ENCODE measurements around the gene KIAA1328.

Gene KIAA1328

GRCh38 chr18:36851202-36851590, 22.3 kb downstream of the KIAA1328 start:
- no peaks in the 10 kb centered on the region for H3F3A ChIP-seq (ENCODE audit: insufficient read depth)
- H3K79me2 ChIP-seq (ENCODE audit: insufficient read depth, low read length), result no peaks in the 10 kb centered on the region
- H3K9me2 ChIP-seq (replicated peaks; ENCODE audit: insufficient read depth, low read length), result no peaks in the 10 kb centered on the region
- H4K20me1 ChIP-seq (ENCODE audit: low read depth, low read length), result no peaks in the 10 kb centered on the region
- TF ChIP-seq EZH2phosphoT487 (conservative IDR thresholded peaks at IDR 0.05; ENCODE audit: low read length) (no peak), CTCF (IDR thresholded peaks at IDR 0.05; ENCODE audit: insufficient read depth, low read length, poor library complexity, severe bottlenecking) (no peak)
- no peaks in the 10 kb centered on the region for H3K27me3 ChIP-seq (ENCODE audit: low read length)
- H3K27ac ChIP-seq (ENCODE audit: low read depth, low read length), result no peak overlapping the region
- H3K9ac ChIP-seq (ENCODE audit: low read length), result no peak overlapping the region
- no peak overlapping the region for H3K4me2 ChIP-seq (ENCODE audit: low read depth, low read length, poor library complexity, severe bottlenecking)
- H2AFZ ChIP-seq (ENCODE audit: low read depth, low read length, severe bottlenecking), result no peak overlapping the region
- H3K9me3 ChIP-seq (ENCODE audit: insufficient read depth, low read length), result no peaks in the 10 kb centered on the region; the same call in 1 of the 2 replicates
- H3K4me3 ChIP-seq (ENCODE audit: insufficient read depth, low read length, poor library complexity, severe bottlenecking), result no peak overlapping the region
- H3K36me3 ChIP-seq (ENCODE audit: low read length), result peaks cover 23% of the 10 kb centered on the region; the same call in 1 of the 2 replicates

- no peaks in the 10 kb centered on the region for H3K79me2 ChIP-seq (ENCODE audit: insufficient read depth, low read length)
- H4K20me1 ChIP-seq (ENCODE audit: low read depth, low read length), result no peaks in the 10 kb centered on the region
- no peaks in the 10 kb centered on the region for H3F3A ChIP-seq (ENCODE audit: insufficient read depth)
- TF ChIP-seq EZH2phosphoT487 (conservative IDR thresholded peaks at IDR 0.05; ENCODE audit: low read length) (no peak), CTCF (IDR thresholded peaks at IDR 0.05; ENCODE audit: insufficient read depth, low read length, poor library complexity, severe bottlenecking) (no peak)
- no peak overlapping the region for H3K9ac ChIP-seq (ENCODE audit: low read length)
- H3K27me3 ChIP-seq (ENCODE audit: low read length), result no peaks in the 10 kb centered on the region
- no peak overlapping the region for H3K4me2 ChIP-seq (ENCODE audit: low read depth, low read length, poor library complexity, severe bottlenecking)
- H3K36me3 ChIP-seq (ENCODE audit: low read length), result peaks cover 18% of the 10 kb centered on the region; the same call in 1 of the 2 replicates
- no peaks in the 10 kb centered on the region for H3K9me2 ChIP-seq (replicated peaks; ENCODE audit: insufficient read depth, low read length)
- H3K9me3 ChIP-seq (ENCODE audit: insufficient read depth, low read length), result no peaks in the 10 kb centered on the region; the same call in 1 of the 2 replicates
- no peak overlapping the region for H3K27ac ChIP-seq (ENCODE audit: low read depth, low read length)
- no peak overlapping the region for H3K4me3 ChIP-seq (ENCODE audit: insufficient read depth, low read length, poor library complexity, severe bottlenecking)
- H2AFZ ChIP-seq (ENCODE audit: low read depth, low read length, severe bottlenecking), result no peak overlapping the region
These were observed 27.9 kb downstream of the KIAA1328 start for GRCh38 chr18:36856815-36857214.

GRCh38 chr18:36862182-36862581, 33.3 kb downstream of the KIAA1328 start:
- Histone ChIP-seq H3K9me3 (ENCODE audit: insufficient read depth, low read length) (no peaks in the 10 kb centered on the region), H3K27ac (ENCODE audit: low read depth, low read length) (no peak overlapping the region), H3K36me3 (ENCODE audit: low read length) (no peaks in the 10 kb centered on the region; the same call in 1 of the 2 replicates), H3K27me3 (ENCODE audit: low read length) (no peaks in the 10 kb centered on the region), H3K9ac (ENCODE audit: low read length) (no peak overlapping the region), H4K20me1 (ENCODE audit: low read depth, low read length) (no peaks in the 10 kb centered on the region), H3K4me2 (ENCODE audit: low read depth, low read length, poor library complexity, severe bottlenecking) (no peak overlapping the region), H3K4me3 (ENCODE audit: insufficient read depth, low read length, poor library complexity, severe bottlenecking) (no peak overlapping the region), H2AFZ (ENCODE audit: low read depth, low read length, severe bottlenecking) (no peak overlapping the region), H3K9me2 (replicated peaks; ENCODE audit: insufficient read depth, low read length) (no peaks in the 10 kb centered on the region), H3F3A (ENCODE audit: insufficient read depth) (no peaks in the 10 kb centered on the region), H3K79me2 (ENCODE audit: insufficient read depth, low read length) (no peaks in the 10 kb centered on the region)
- TF ChIP-seq EZH2phosphoT487 (conservative IDR thresholded peaks at IDR 0.05; ENCODE audit: low read length) (no peak), CTCF (IDR thresholded peaks at IDR 0.05; ENCODE audit: insufficient read depth, low read length, poor library complexity, severe bottlenecking) (no peak)
